Kidney glomerular epithelial cell (primary cell): ENCODE results near the gene ATXN7L2.
A peak's percentile ranks its signal among the peaks of the same experiment; 100 is the strongest.
"Not testable (repeated sequence)": the region's sequence is repeated elsewhere in the genome, so short reads cannot be mapped to it uniquely, and the experiment has no call there.

Experiments used
- DNase-seq: peaks from one replicate; lab custom pipeline; 2025; lab: John Stamatoyannopoulos, UW

Gene ATXN7L2

DNA sequence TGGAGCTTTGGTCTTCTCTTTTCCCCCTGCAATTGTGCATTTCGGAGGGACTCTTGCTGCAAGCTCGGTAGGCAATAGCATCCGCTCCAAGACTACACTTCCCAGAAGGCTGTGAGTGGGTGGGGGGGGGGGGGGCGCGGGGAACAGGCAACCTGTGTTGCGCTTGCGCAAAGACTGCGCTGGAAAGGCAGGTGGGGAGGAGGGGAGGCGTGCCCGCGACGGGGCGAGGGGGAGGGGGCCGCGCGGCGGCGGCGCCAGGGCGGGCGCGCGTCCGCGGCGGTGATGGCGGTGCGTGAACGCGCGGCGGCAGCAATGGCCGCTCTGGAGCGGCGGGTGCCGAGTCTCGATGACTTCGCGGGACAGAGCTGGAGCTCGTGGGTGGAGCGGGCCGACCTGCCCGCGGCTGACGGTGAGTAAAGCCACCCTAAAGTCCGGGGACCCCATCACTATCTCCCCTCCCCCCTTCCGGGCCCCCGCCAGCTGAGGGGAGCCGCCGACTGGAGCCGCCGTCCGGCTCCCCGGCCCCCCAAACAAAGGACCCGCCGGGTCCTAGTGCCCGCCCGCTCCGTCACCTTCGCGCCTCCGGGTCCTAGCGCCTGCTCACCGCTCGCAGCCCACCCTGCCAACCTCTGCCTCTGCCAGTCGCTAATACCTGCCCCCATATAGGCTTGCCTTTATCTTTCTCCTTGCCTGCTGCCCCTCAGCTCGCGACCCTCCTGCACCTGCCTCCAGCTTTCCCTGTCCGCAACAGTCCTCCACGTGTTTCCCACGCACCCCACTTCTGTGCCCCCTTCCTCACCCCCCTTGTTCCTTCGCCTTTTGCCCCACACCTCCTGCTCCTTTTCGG lies at the start of gene ATXN7L2:
Gene ATXN7L2 (plus strand): TSS at position 234 of the 847 bp plus-strand sequence. CDS start 49 bp downstream, at position 283.
- peak; percentile 71 for DNase-seq

GRCh38 chr1:109434484-109434883 lies 49.2 kb upstream of the ATXN7L2 start:
- DNase-seq: no peak

DNA sequence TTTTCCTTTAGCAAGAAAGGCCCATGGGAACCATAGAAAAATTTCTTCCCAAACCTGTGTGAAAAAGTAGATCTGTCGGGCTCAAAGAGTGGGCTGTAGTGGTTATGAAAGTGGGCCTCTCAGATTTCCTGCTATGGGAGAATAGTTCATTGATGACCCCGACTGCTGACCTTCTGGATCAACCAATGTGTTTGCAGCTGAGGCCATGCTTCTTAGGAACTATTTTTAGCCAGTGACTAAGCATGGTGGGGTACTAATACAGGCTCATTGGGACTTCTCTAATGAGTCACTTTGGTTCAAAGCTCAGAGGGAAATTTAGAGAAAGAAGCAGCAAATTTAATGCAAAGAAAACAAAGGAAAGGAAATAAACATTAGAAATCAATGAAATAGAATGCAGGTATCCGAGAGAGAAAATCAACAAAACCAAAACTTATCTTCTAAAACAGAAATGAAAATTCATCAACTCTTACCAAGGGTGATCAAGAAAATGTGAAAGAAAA lies 44.9 kb upstream of the ATXN7L2 start:
- peak; percentile 61 for DNase-seq

GRCh38 chr1:109441069-109441468 lies 42.6 kb upstream of the ATXN7L2 start:
- DNase-seq: no peak

DNA sequence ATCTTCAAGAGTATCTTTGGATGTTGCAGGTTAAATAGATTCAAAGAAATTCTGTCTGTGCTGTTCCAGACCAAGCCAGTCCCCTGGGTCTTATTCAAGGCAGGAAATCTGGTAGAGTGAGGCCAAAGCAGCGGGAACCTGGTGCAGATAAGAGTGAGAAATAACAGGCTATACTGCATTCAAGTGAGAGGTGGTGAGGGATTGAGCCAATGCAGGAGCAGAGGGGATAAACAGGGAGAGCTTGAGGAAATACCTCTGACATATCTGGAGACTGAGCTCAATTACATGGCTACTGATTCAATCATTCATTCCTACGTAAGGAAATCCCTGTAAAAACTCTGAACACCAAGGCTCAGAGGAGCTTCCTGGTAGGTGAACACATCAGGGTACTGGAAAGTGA lies 40.2 kb upstream of the ATXN7L2 start:
- no peak for DNase-seq

DNA sequence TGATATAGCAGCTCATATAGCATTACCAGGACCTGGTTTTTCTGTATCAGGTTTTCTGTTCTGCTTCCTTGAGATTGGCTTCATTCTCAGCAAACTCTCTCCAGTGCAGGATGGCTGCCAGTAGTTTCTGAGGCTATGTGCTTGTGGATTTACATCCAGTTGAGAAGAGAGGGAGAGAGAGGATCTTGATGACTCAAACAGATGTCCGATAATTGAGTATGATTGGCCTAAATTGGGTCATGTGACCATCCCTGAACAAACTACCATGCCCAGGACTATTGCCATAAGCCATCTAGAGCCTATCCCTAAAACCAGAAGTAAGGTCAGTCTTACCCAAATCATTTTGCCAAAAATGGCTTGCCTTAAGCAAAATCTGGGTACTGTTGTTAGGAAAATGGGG lies 39.4 kb upstream of the ATXN7L2 start:
- DNase-seq: no peak

DNA sequence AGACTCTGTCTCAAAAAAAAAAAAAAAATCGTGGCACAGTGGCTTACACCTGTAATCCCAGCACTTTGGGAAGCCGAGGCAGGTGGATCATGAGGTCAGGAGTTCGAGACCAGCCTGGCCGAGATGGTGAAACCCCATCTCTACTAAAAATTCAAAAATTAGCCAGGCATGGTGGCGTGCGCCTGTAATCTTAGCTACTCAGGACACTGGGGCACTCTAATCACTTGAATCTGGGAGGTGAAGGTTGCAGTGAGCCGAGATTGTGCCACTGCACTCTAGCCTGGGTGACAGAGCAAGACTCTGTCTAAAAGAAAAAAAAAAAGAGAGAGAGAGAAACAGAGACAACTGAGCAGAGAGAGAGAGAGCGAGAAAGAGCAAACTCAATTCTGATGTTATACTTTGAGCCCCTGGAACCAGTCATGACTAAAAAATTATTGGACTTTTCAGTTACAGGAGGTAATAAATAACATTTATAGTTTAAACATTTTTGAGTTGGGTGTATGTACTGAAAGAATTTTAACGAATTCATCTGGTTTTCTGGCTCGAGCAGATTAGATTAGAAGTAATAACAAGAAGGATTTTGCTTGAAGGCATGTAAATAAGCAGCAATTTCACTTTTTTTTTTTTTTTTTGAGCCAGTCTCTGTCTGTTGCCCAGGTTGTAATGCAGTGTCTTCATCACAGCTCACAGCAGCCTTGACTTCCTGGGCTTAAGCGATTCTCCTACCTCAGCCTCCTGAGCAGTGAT lies 37.6 kb upstream of the ATXN7L2 start:
- DNase-seq: not testable (repeated sequence)

GRCh38 chr1:109447524-109447923 lies 36.2 kb upstream of the ATXN7L2 start:
- DNase-seq: no peak

DNA sequence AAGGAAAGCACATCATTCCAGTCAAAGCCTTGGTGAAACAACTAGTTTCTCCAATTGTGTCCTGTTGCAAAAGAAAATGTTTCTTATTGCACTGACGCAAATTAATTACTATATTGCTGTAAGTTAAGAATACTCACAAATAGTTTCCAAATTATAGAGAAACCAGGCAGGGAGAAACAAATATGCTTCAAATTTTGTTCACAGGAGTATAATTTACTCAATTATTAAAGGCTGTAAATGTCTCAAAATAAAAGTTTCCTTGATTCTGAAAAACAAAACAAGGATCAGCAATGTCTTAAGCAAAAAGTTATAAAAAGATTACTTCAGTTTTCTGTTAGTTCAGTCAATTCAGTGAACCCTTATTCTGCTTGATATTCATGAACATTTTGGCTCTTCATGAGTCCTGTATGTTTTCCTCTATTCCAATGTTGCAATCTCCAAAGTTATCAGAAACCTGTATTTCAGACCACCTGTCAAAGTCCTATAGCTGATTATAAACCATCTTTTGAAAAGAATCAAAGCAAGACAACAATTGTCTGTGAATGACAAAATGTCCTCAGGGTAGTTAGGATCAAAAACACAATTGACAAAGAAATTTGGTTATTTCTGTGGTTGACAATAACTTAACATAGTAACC lies 29.1 kb upstream of the ATXN7L2 start:
- no peak for DNase-seq

- no peak for DNase-seq
These were observed 25.9 kb upstream of the ATXN7L2 start for GRCh38 chr1:109457819-109458218.

GRCh38 chr1:109466125-109466451 lies 17.6 kb upstream of the ATXN7L2 start:
- no peak for DNase-seq

GRCh38 chr1:109466452-109467300 lies 17.0 kb upstream of the ATXN7L2 start, which contains the start of gene SYPL2:
TSS of gene SYPL2 (plus strand) at chr1:109466546. CDS start at chr1:109466844, 298 bp downstream.
- DNase-seq: no peak

- no peak for DNase-seq
These were observed 16.4 kb upstream of the ATXN7L2 start for GRCh38 chr1:109467301-109467777.

DNA sequence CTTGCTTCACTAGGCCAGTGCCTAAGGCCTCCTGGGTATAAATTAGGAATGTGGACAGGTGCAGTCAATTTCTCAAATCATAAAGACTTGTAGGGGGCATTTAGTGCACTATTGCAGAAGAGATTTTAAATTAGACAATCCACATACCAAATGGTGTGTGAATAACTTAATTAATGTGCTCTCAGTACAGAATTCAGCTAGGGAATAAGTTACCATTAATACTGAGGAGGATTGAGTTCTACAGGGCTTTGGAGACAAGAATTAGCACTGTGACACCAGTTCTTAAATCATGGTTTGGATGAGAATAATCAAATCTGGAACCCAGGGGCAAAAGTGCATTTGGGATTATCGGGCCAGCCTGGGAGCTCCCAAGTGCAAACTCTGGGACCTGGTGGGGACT lies 15.6 kb upstream of the ATXN7L2 start:
- DNase-seq: no peak

GRCh38 chr1:109468903-109469302 lies 14.8 kb upstream of the ATXN7L2 start:
- DNase-seq: no peak

GRCh38 chr1:109470245-109470644 lies 13.5 kb upstream of the ATXN7L2 start:
- DNase-seq: no peak

GRCh38 chr1:109472779-109473178 lies 10.9 kb upstream of the ATXN7L2 start:
- DNase-seq: no peak

DNA sequence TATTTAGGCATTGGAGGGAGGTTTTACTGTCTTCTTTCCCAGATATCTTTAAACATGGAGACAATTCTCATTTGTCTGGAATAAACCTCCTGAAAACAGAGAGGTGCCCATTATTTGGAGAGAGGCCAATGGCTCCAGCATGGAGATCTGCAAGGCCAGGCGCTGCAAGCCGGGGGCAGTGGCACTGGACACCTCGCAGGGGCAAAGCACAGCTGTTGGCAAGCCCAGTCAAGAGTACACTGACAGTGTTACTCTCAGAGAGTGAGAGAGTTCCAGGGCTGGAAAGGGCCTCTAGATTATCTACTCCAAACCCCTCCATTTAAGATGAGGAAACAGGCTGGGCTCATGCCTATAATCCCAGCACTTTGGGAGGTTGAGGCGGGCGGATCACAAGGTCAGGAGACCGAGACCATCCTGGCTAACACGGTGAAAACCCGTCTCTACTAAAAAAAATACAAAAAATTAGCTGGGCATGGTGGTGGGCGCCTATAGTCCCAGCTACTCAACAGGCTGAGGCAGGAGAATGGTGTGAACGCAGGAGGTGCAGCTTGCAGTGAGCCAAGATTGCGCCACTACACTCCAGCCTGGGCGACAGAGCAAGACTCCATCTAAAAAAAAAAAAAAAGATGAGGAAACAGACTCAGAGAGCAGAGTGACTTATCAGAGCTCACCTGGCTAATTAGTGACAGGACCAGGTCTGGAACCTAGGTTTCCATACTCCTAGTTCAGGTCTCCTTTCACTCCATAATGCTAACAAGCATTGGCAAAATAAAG lies 10.2 kb upstream of the ATXN7L2 start:
- not testable (repeated sequence) for DNase-seq

GRCh38 chr1:109474697-109475096 lies 9.0 kb upstream of the ATXN7L2 start:
- no peak for DNase-seq

GRCh38 chr1:109475261-109475660 lies 8.4 kb upstream of the ATXN7L2 start:
- no peak for DNase-seq

- no peak for DNase-seq
These were observed 6.9 kb upstream of the ATXN7L2 start for GRCh38 chr1:109476825-109477224.
